ENCODE data around the gene C2CD3. TPM values are rescaled to one million over a fixed set of nuclear protein-coding genes. Genes with fewer than 3 reads are reported as not detected.
A peak's percentile ranks its signal among the peaks of the same experiment; 100 is the strongest.
"Not testable (repeated sequence)": the region's sequence is repeated elsewhere in the genome, so short reads cannot be mapped to it uniquely, and the experiment has no call there.

C2CD3 gene
- total RNA-seq, 1 donor from 2014 or later = 9.1 TPM

- ATAC-seq (ENCODE audit: poor library complexity) = no peak
- no peak for DNase-seq
- intact Hi-C loops (cut with DNase I) = no loop called here
These were observed 38.0 kb downstream of the C2CD3 start for GRCh38 chr11:74132833-74133232.

GRCh38 chr11:74129121-74129520 is 41.7 kb downstream of the C2CD3 start:
- intact Hi-C loops (cut with DNase I); DNase-seq; ATAC-seq (ENCODE audit: poor library complexity): not testable (repeated sequence)

- DNase-seq (no peak), ATAC-seq (ENCODE audit: poor library complexity) (no peak)
- intact Hi-C loops (cut with DNase I) = no loop called here
These were observed 47.8 kb downstream of the C2CD3 start for GRCh38 chr11:74123008-74123448.

GRCh38 chr11:74121804-74122203 is 49.0 kb downstream of the C2CD3 start:
- no peak for ATAC-seq (ENCODE audit: poor library complexity)

GRCh38 chr11:74120260-74121035 is 50.4 kb downstream of the C2CD3 start:
- DNase-seq; ATAC-seq (ENCODE audit: poor library complexity); intact Hi-C loops (cut with DNase I): not testable (repeated sequence)

More at GRCh38 chr11:74121804-74122203, 49.0 kb downstream of the C2CD3 start:
- intact Hi-C loops (cut with DNase I) = no loop called here
- DNase-seq = no peak

- DNase-seq (no peak), ATAC-seq (ENCODE audit: poor library complexity) (no peak)
- intact Hi-C loops (cut with DNase I) = no loop called here
These were observed 54.1 kb downstream of the C2CD3 start for GRCh38 chr11:74116719-74117118.

GRCh38 chr11:74112877-74113276 is 57.9 kb downstream of the C2CD3 start:
- no peak for ATAC-seq (ENCODE audit: poor library complexity)
- intact Hi-C loops (cut with DNase I) = no loop called here
- DNase-seq = no peak

GRCh38 chr11:74106124-74106523 is 64.7 kb downstream of the C2CD3 start:
- DNase-seq (no peak), ATAC-seq (ENCODE audit: poor library complexity) (no peak)
- intact Hi-C loops (cut with DNase I) = no loop called here

- no peak for DNase-seq
- no peak for ATAC-seq (ENCODE audit: poor library complexity)
- intact Hi-C loops (cut with DNase I) = no loop called here
These were observed 68.5 kb downstream of the C2CD3 start for GRCh38 chr11:74102321-74102720.

GRCh38 chr11:74100735-74101134 is 70.1 kb downstream of the C2CD3 start:
- ATAC-seq (ENCODE audit: poor library complexity) (no peak), DNase-seq (no peak)
- intact Hi-C loops (cut with DNase I) = no loop called here

- intact Hi-C loops (cut with DNase I) = no loop called here
- DNase-seq (no peak), ATAC-seq (ENCODE audit: poor library complexity) (no peak)
These were observed 70.6 kb downstream of the C2CD3 start for GRCh38 chr11:74100231-74100630.

GRCh38 chr11:74097686-74098237 is 73.0 kb downstream of the C2CD3 start:
- DNase-seq (no peak), ATAC-seq (ENCODE audit: poor library complexity) (no peak)
- intact Hi-C loops (cut with DNase I) = loop anchor here (10.0 kb wide), 1 partner anchor 133 kb away; no protein-coding TSS in a partner anchor

GRCh38 chr11:74094393-74094792 is 76.4 kb downstream of the C2CD3 start:
- intact Hi-C loops (cut with DNase I) = loop anchor here (10.0 kb wide), 1 partner anchor 130 kb away; no protein-coding TSS in a partner anchor
- ATAC-seq (ENCODE audit: poor library complexity) (no peak), DNase-seq (no peak)

- intact Hi-C loops (cut with DNase I) = loop anchor here (10.0 kb wide), 1 partner anchor 128 kb away; no protein-coding TSS in a partner anchor
These were observed 78.4 kb downstream of the C2CD3 start for GRCh38 chr11:74092425-74092824.

GRCh38 chr11:74091549-74091948 is 79.3 kb downstream of the C2CD3 start:
- intact Hi-C loops (cut with DNase I) = loop anchor here (10.0 kb wide), 1 partner anchor 127 kb away; no protein-coding TSS in a partner anchor
- DNase-seq (no peak), ATAC-seq (ENCODE audit: poor library complexity) (no peak)

More at GRCh38 chr11:74092425-74092824, 78.4 kb downstream of the C2CD3 start:
- ATAC-seq (ENCODE audit: poor library complexity) = no peak
- no peak for DNase-seq

- intact Hi-C loops (cut with DNase I) = loop anchor here (10.0 kb wide), 1 partner anchor 126 kb away; no protein-coding TSS in a partner anchor
- DNase-seq (no peak), ATAC-seq (ENCODE audit: poor library complexity) (no peak)
These were observed 80.1 kb downstream of the C2CD3 start for GRCh38 chr11:74090701-74091100.

GRCh38 chr11:74086242-74086884 is 84.4 kb downstream of the C2CD3 start:
- DNase-seq = no peak
- ATAC-seq (ENCODE audit: poor library complexity) = no peak
- intact Hi-C loops (cut with DNase I) = no loop called here

- ATAC-seq (ENCODE audit: poor library complexity) = peak; percentile 15
- DNase-seq = peak; percentile 38
- intact Hi-C loops (cut with DNase I) = no loop called here
These were observed 85.3 kb downstream of the C2CD3 start for GRCh38 chr11:74085542-74085892.

GRCh38 chr11:74084796-74085541 is 85.8 kb downstream of the C2CD3 start:
- intact Hi-C loops (cut with DNase I) = no loop called here
- ATAC-seq (ENCODE audit: poor library complexity) (no peak), DNase-seq (no peak)
